Esophagus squamous epithelium (tissue), 4 donors: ENCODE measurements around the gene RBP3.

Experiments used
- CTCF ChIP-seq, 6 experiments: fragments of 450-650 bp in 4 of 6; fragments of 200-600 bp in 2 of 6; sonication (generic) in 2 of 6; IDR thresholded peaks; one replicate each; pipeline ENCODE4 v1.5.1; 2016 to 2019; ENCODE audit warnings: antibody characterized with exemption in 6 of 6, mild to moderate bottlenecking in 4 of 6, moderate library complexity in 4 of 6
- POLR2A ChIP-seq, 4 donors: fragments of 450-650 bp; IDR thresholded peaks; one replicate each; pipeline ENCODE4 v1.6.1; 2017; ENCODE audit warnings: antibody characterized with exemption in 4 of 4, mild to moderate bottlenecking in 4 of 4, moderate library complexity in 3 of 4

DNA sequence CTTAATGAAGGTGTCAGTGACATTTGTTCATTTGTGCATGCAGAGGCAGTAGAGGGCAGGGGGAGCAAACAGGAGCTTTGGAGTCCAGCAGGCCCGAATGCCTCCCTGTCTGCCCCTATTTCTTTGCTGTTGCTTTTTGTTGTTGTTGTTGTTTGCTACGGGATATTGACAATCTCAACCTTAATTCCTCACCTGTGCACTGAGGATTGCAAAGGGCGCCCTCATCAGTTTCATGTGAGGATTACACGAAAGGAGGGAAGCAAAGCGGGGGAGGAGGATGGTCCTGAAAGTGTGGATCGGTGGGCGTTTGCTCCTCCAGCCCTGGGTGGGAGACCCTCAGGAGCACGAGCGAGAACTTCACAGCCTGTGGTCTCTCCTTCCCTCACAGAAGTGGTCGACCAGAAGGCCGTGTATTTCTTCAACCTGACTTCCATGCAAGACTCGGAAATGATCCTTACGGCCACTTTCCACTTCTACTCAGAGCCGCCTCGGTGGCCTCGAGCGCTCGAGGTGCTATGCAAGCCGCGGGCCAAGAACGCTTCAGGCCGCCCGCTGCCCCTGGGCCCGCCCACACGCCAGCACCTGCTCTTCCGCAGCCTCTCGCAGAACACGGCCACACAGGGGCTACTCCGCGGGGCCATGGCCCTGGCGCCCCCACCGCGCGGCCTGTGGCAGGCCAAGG lies 38.6 kb upstream of the RBP3 start:
- TF ChIP-seq CTCF (IDR thresholded peaks at IDR 0.05): peak in 1 of 6 experiments; percentile 29
- TF ChIP-seq POLR2A (IDR thresholded peaks at IDR 0.05): no peak
